Astrocyte of the cerebellum (primary cell): Measurements from ENCODE around the gene TAOK3.
A peak's percentile ranks its signal among the peaks of the same experiment; 100 is the strongest.

Experiments
- DNase-seq: peaks from one replicate; pipeline ENCODE4 v3.0.0-alpha.2; 2011; ENCODE audit warnings: low read depth
- H3K4me3 ChIP-seq: 2 replicates; pipeline ENCODE4 v1.5.1; 2011; ENCODE audit warnings: mild to moderate bottlenecking, low read depth, low read length, moderate library complexity
- in situ Hi-C: cut with HindIII; loops from 2 replicates; pipeline ENCODE4 v1.10.0; 2017; ENCODE audit warnings: low sequenced_read_pairs
- TF ChIP-seq, protein P1 (sequence below): IDR thresholded peaks from 2 replicates; pipeline ENCODE4 v1.5.1; 2012; ENCODE audit warnings: low read length, low read depth, moderate library complexity, mild to moderate bottlenecking; ENCODE audit errors: missing control alignments

TAOK3 gene

DNA sequence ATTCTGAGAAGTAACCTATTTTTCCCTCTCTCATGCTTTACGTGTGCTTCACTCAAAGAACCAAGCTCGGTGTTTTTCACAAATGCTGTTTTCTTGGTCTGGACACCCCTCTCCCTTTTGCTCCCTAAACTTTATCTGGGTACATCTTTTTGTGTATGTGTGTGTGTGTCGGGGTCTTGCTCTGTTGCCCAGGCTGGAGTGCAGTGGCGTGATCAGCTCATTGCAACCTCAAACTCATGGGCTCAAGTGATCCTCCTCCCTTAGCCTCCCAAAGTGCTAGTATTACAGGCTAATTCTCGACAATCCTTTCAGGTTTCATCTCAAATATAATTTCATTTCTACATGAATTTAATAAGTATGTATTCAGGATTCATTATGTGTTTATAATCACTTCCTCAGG lies 153.6 kb downstream of the TAOK3 start:
- TF ChIP-seq, protein P1, sequence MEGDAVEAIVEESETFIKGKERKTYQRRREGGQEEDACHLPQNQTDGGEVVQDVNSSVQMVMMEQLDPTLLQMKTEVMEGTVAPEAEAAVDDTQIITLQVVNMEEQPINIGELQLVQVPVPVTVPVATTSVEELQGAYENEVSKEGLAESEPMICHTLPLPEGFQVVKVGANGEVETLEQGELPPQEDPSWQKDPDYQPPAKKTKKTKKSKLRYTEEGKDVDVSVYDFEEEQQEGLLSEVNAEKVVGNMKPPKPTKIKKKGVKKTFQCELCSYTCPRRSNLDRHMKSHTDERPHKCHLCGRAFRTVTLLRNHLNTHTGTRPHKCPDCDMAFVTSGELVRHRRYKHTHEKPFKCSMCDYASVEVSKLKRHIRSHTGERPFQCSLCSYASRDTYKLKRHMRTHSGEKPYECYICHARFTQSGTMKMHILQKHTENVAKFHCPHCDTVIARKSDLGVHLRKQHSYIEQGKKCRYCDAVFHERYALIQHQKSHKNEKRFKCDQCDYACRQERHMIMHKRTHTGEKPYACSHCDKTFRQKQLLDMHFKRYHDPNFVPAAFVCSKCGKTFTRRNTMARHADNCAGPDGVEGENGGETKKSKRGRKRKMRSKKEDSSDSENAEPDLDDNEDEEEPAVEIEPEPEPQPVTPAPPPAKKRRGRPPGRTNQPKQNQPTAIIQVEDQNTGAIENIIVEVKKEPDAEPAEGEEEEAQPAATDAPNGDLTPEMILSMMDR, result no peak
- in situ Hi-C loops, result no loop called here
- DNase-seq, result no peak
- no peak overlapping the region for H3K4me3 ChIP-seq

DNA sequence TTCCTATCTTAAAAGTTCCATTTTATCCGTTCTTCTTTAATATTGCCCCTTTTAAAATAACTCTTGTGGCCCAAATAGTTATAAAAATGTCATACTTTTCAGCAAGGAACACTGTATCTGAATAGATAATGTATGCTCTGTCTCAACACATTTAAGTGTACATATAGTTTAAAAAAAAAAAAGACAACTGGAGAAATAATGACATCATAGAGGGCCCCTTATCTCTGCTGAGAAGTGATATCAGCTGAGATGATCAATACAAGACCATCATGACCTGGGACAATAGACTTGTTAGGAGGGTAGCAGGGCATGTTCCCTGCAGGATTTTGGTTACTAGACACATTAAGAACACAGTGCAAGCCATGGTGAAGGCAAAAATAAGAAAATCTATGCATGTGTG lies 159.3 kb downstream of the TAOK3 start:
- TF ChIP-seq, protein P1, result no peak
- in situ Hi-C loops, result no loop called here
- H3K4me3 ChIP-seq, result no peak overlapping the region
- DNase-seq, result no peak

DNA sequence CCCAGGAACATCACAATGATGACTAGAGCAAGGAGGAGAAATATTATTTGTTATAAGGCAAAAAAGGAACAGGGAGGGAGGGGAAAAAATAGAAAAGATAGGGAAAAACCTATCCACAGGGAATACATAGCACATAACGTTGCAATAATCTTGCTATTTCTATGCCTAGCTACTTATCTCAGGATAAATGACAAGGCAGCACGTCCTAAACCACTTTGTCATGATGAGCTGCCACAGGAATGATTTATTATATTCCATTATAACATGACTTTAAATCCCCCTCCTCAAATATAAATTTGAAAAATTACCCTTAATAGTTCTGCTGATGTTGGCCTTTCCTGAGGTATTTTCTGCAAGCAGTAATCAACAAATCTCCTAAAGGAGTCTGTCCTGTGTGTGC lies 160.1 kb downstream of the TAOK3 start:
- TF ChIP-seq, protein P1, result no peak
- H3K4me3 ChIP-seq, result no peak overlapping the region
- no peak for DNase-seq
- in situ Hi-C loops, result no loop called here

DNA sequence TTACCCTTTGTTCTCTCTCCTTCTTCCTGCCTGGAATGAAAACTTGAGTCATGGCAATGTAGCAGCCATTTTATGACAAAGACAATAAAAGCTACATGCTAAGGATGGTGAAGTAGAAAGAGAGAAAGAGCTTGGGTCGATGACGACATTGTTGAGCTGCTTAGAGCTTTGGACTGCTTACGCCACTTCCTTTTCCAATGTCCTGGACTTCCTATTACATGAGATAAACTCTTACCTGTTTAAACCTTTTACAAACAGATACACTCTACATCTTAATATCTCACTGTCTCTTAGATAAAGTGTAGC lies 166.6 kb downstream of the TAOK3 start:
- no peak overlapping the region for H3K4me3 ChIP-seq
- TF ChIP-seq, protein P1, result no peak
- in situ Hi-C loops, result no loop called here
- DNase-seq, result no peak

DNA sequence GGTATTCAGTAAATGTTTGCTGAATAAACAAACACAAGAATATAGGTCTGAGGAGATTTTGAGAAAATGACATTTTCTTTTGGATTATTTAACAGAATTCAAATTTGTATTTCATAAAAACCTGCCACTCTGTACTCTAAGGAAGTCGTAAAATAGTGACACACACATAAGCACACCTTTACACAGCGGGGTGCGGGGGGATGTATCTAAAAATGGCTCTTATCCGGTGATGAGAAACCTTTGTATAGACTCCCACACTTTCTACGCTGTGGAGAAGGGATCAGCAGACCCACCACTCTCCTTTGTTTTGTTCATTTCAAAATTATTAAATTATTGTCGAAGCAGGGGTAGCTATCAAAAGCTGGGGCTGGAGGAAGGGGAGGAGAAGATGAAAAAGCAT lies 178.7 kb downstream of the TAOK3 start:
- in situ Hi-C loops, result no loop called here
- H3K4me3 ChIP-seq, result no peak overlapping the region
- TF ChIP-seq, protein P1, result no peak
- DNase-seq, result no peak

GRCh38 chr12:118193477-118193876 lies 179.2 kb downstream of the TAOK3 start:
- in situ Hi-C loops, result no loop called here
- TF ChIP-seq, protein P1, result no peak
- no peak overlapping the region for H3K4me3 ChIP-seq
- no peak for DNase-seq

- in situ Hi-C loops, result no loop called here
- peak overlapping the region; percentile 40 for H3K4me3 ChIP-seq
- DNase-seq, result no peak
- TF ChIP-seq, protein P1, result no peak
Observed at GRCh38 chr12:118190266-118190665, 182.4 kb downstream of the TAOK3 start.
